Loucy (cell line): ENCODE results near the gene ZNF280B.

Source experiments
- H2AFZ ChIP-seq: fragments of 200-600 bp; sonication (generic); 2 replicates; pipeline ENCODE4 v1.6.0; 2016; ENCODE audit warnings: antibody characterized with exemption, mild to moderate bottlenecking, low read length, moderate library complexity
- H3F3A ChIP-seq: fragments of 200-600 bp; 2 replicates; pipeline ENCODE4 v1.6.0; 2016; ENCODE audit warnings: antibody characterized with exemption, low read depth, mild to moderate bottlenecking
- H3K27me3 ChIP-seq: fragments of 200-600 bp; sonication (generic); 2 replicates; pipeline ENCODE4 v1.6.1; 2014; ENCODE audit warnings: low read length, mild to moderate bottlenecking; ENCODE audit not compliant: insufficient read depth, poor library complexity, severe bottlenecking
- H3K36me3 ChIP-seq: fragments of 200-600 bp; sonication (generic); 2 replicates; pipeline ENCODE4 v1.6.1; 2016; ENCODE audit warnings: low read length; ENCODE audit not compliant: insufficient read depth
- H3K4me1 ChIP-seq: fragments of 200-600 bp; sonication (generic); 2 replicates; pipeline ENCODE4 v1.5.1; 2014; ENCODE audit warnings: low read length, mild to moderate bottlenecking; ENCODE audit not compliant: insufficient read depth, poor library complexity, severe bottlenecking
- H3K4me2 ChIP-seq: fragments of 200-600 bp; sonication (generic); 2 replicates; pipeline ENCODE4 v1.6.0; 2014; ENCODE audit warnings: antibody characterized with exemption, low read length, low read depth, mild to moderate bottlenecking; ENCODE audit not compliant: poor library complexity, severe bottlenecking
- H3K4me3 ChIP-seq: fragments of 200-600 bp; sonication (generic); 2 replicates; pipeline ENCODE4 v1.5.1; 2014; ENCODE audit warnings: low read length, mild to moderate bottlenecking, mixed read lengths; ENCODE audit not compliant: poor library complexity, severe bottlenecking
- H3K79me2 ChIP-seq: fragments of 200-600 bp; sonication (generic); 2 replicates; pipeline ENCODE4 v1.6.1; 2014; ENCODE audit warnings: low read length; ENCODE audit not compliant: insufficient read depth
- H3K9ac ChIP-seq: fragments of 200-600 bp; sonication (generic); 2 replicates; pipeline ENCODE4 v1.6.0; 2014; ENCODE audit warnings: mild to moderate bottlenecking, low read depth, low read length, moderate library complexity; ENCODE audit not compliant: poor library complexity, severe bottlenecking
- H3K9me2 ChIP-seq: fragments of 200-600 bp; sonication (generic); replicated peaks from 2 replicates; pipeline ENCODE4 v1.6.1; 2016; ENCODE audit warnings: low read depth, low read length, mixed read lengths
- H3K9me3 ChIP-seq: fragments of 200-600 bp; sonication (generic); 2 replicates; pipeline ENCODE4 v1.6.1; 2014; ENCODE audit warnings: mild to moderate bottlenecking, antibody characterized with exemption, low read length, low read depth; ENCODE audit not compliant: insufficient read depth
- H4K20me1 ChIP-seq: fragments of 200-600 bp; sonication (generic); 2 replicates; pipeline ENCODE4 v1.6.0; 2014; ENCODE audit warnings: antibody characterized with exemption, low read length, mild to moderate bottlenecking; ENCODE audit not compliant: insufficient read depth, poor library complexity, severe bottlenecking
- EZH2phosphoT487 ChIP-seq: fragments of 200-600 bp; IDR thresholded peaks from 2 replicates; pipeline ENCODE4 v1.6.1; 2018; ENCODE audit warnings: antibody characterized with exemption, mild to moderate bottlenecking, moderate library complexity, borderline replicate concordance
- TF ChIP-seq, protein P1 (sequence below): fragments of 200-600 bp; sonication (generic); conservative IDR thresholded peaks from 2 replicates; pipeline ENCODE4 v1.5.1; 2014; ENCODE audit warnings: mild to moderate bottlenecking, antibody characterized with exemption, low read length

ZNF280B gene

GRCh38 chr22:22487869-22488597, 20.5 kb downstream of the ZNF280B start:
- Histone ChIP-seq H3K9me2 (no peaks in the 10 kb centered on the region), H3K4me3 (no peak overlapping the region), H3K4me2 (no peak overlapping the region), H3K4me1 (peaks cover 7% of the 10 kb centered on the region), H3K9me3 (no peaks in the 10 kb centered on the region), H3K79me2 (no peaks in the 10 kb centered on the region), H3K9ac (no peak overlapping the region), H2AFZ (no peak overlapping the region), H3K27me3 (no peaks in the 10 kb centered on the region), H3F3A (no peaks in the 10 kb centered on the region), H4K20me1 (no peaks in the 10 kb centered on the region), H3K36me3 (peaks cover 56% of the 10 kb centered on the region)
- no peak for TF ChIP-seq EZH2phosphoT487
- TF ChIP-seq, protein P1, sequence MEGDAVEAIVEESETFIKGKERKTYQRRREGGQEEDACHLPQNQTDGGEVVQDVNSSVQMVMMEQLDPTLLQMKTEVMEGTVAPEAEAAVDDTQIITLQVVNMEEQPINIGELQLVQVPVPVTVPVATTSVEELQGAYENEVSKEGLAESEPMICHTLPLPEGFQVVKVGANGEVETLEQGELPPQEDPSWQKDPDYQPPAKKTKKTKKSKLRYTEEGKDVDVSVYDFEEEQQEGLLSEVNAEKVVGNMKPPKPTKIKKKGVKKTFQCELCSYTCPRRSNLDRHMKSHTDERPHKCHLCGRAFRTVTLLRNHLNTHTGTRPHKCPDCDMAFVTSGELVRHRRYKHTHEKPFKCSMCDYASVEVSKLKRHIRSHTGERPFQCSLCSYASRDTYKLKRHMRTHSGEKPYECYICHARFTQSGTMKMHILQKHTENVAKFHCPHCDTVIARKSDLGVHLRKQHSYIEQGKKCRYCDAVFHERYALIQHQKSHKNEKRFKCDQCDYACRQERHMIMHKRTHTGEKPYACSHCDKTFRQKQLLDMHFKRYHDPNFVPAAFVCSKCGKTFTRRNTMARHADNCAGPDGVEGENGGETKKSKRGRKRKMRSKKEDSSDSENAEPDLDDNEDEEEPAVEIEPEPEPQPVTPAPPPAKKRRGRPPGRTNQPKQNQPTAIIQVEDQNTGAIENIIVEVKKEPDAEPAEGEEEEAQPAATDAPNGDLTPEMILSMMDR, result no peak

DNA sequence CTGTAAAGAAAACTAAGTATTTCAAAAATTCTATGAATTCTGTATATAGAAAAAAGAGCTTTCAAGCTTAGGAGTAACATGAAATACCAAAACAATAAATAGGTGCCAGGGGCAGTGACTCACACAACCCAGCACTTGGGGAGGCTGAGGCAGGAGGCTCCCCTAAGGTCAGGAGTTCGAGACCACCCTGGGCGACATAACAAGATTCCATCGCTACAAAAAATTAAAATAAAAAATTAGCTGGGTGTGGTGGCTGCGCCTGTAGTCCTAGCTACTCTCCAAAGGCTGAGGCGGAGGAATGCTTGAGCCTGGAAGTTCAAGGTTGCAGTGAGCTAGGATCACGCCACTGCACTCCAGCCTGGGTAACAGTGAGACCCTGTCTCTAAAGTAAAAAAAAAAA, 21.5 kb downstream of the ZNF280B start:
- no peak overlapping the region for H2AFZ ChIP-seq
- TF ChIP-seq, protein P1, result no peak
- no peak for TF ChIP-seq EZH2phosphoT487
- peaks cover 7% of the 10 kb centered on the region for H3K4me1 ChIP-seq
- H4K20me1 ChIP-seq, result no peaks in the 10 kb centered on the region
- no peak overlapping the region for H3K4me3 ChIP-seq
- H3K9ac ChIP-seq, result no peak overlapping the region
- no peaks in the 10 kb centered on the region for H3K79me2 ChIP-seq
- no peak overlapping the region for H3K4me2 ChIP-seq
- no peaks in the 10 kb centered on the region for H3K27me3 ChIP-seq
- peaks cover 51% of the 10 kb centered on the region for H3K36me3 ChIP-seq
- H3F3A ChIP-seq, result no peaks in the 10 kb centered on the region
- H3K9me2 ChIP-seq, result no peaks in the 10 kb centered on the region
- no peaks in the 10 kb centered on the region for H3K9me3 ChIP-seq

- TF ChIP-seq, protein P1, result no peak
- TF ChIP-seq EZH2phosphoT487, result no peak
- no peaks in the 10 kb centered on the region for H3K79me2 ChIP-seq
- no peaks in the 10 kb centered on the region for H4K20me1 ChIP-seq
- no peak overlapping the region for H3K9ac ChIP-seq
- H3K27me3 ChIP-seq, result no peaks in the 10 kb centered on the region
- H3K9me3 ChIP-seq, result no peaks in the 10 kb centered on the region
- H3F3A ChIP-seq, result no peaks in the 10 kb centered on the region
- H3K4me1 ChIP-seq, result peaks cover 7% of the 10 kb centered on the region
- peaks cover 45% of the 10 kb centered on the region for H3K36me3 ChIP-seq
- H3K9me2 ChIP-seq, result no peaks in the 10 kb centered on the region
- H3K4me2 ChIP-seq, result no peak overlapping the region
- no peak overlapping the region for H3K4me3 ChIP-seq
- H2AFZ ChIP-seq, result no peak overlapping the region
Observed at GRCh38 chr22:22486132-22486899, 22.2 kb downstream of the ZNF280B start.
